A549 treated with CpdA at 1 μM for 4 hours (cell line): ENCODE measurements around the gene FCRL5. TPM values are rescaled to one million over a fixed set of nuclear protein-coding genes. Genes with fewer than 3 reads are reported as not detected.

Experiments used
- total RNA-seq: library from RNA; stranded (reverse); fragments of 200-300 nt; extraction: Qiagen RNA extraction; gene quantifications from 5 replicates; pipeline ENCODE4 v1.2.3, GENCODE V29; 2022; ENCODE audit warnings: low read depth

Gene FCRL5
- not detected in 5 replicates for total RNA-seq

GRCh38 chr1:157551694-157552693 lies at the start of gene FCRL5:
Gene FCRL5, minus strand, starts transcription at chr1:157552515. Its CDS starts 153 bp downstream, at chr1:157552362.

DNA sequence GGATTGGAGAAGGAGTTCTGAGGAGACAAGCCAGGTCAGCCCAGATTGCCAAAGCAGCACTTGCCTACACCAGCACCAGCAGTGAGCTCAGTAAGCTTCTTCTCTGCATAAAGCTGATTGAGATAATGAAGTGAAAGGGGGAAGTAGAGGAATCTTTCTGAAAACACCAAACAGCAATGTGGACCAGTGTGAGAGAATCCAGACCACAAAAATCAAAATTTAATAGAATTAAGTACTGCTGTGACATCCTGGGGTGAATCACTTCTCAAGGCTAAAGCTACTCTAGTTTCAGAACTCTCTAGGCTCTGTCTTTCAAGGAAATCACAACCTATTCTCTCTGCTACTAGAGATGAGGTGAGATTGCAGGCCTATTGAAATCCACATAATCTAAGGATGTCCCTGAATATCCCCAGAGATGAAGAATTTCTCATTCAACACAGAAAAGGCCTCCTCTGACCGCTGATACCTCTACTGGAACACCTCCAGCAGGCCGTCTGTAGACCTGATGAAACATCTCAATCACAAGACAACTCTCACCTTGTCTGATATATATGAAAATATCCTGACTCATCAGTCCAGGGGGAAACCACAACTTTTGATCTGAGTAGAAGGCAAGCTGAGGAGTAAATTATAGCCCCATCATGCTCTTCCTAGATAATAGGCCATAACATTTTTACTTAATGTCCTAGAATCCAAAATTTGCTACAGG lies 45.8 kb upstream of the FCRL5 start, which contains the start of gene FCRL4:
Gene FCRL4 (minus strand): TSS at position 127 of the 709 bp plus-strand sequence. CDS start 141 bp downstream, outside the sequence.

Other genes with a start within 250 kb of the FCRL5 start
- gene FCRL4, start 45.6 kb upstream of the FCRL5 start, total RNA-seq: not detected in 5 replicates
- not detected in 5 replicates for gene FCRL3, start 148.3 kb upstream of the FCRL5 start, total RNA-seq
- not detected in 5 replicates for gene FCRL2, start 224.6 kb upstream of the FCRL5 start, total RNA-seq